Endothelial cell of umbilical vein (primary cell): ENCODE results near the gene OR52I2. TPM values are rescaled to one million over a fixed set of nuclear protein-coding genes. Genes with fewer than 3 reads are reported as not detected.

Experiments used
- BruUV-seq: library from RNA; stranded (reverse); fragments of 400-500 nt; replicated peaks from 2 replicates; lab custom pipeline; 2021; lab: Mats Ljungman, UMichigan
- CTCF ChIA-PET: fragments of 300-600, 350-600 bp; sonication (Branson Sonifier 250); formaldehyde crosslinking; loops from one replicate; lab custom pipeline; 2021; ENCODE audit warnings: antibody characterized with exemption, inconsistent platforms; lab: Charles Lee
- POLR2A ChIA-PET: fragments of 300-600, 350-600 bp; sonication (Branson Sonifier 250); formaldehyde crosslinking; loops from one replicate; lab custom pipeline; 2021; ENCODE audit warnings: antibody characterized with exemption, inconsistent platforms; lab: Charles Lee
- DNase-seq: peaks from one replicate; pipeline ENCODE4 v3.0.0-alpha.2; 2011; ENCODE audit warnings: low read depth, low spot score
- FAIRE-seq: peaks from 2 replicates; lab custom pipeline; 2011; peaks lifted over from hg19 to GRCh38; lab: Jason Lieb, UNC
- H2AFZ ChIP-seq: 2 replicates; pipeline ENCODE4 v1.6.0; 2012; ENCODE audit warnings: low read depth, low read length, control low read depth, inconsistent platforms
- H3K27ac ChIP-seq: 2 replicates; pipeline ENCODE4 v1.5.1; 2011; ENCODE audit warnings: low read depth, mild to moderate bottlenecking, control low read depth, low read length, moderate library complexity; ENCODE audit not compliant: insufficient read depth
- H3K27me3 ChIP-seq, 2 experiments: 2 replicates each; pipeline versions ENCODE4 v1.6.0 to v1.6.1; 2011; ENCODE audit warnings: low read length in 2 of 2, mixed read lengths in 1 of 2; ENCODE audit not compliant: control insufficient read depth in 2 of 2, insufficient read depth in 2 of 2
- H3K36me3 ChIP-seq, 2 experiments: 2 replicates in 1 of 2; 3 replicates in 1 of 2; pipeline ENCODE4 v1.5.1; 2011; ENCODE audit warnings: low read length in 2 of 2, mild to moderate bottlenecking in 1 of 2, moderate library complexity in 1 of 2; ENCODE audit not compliant: control insufficient read depth in 2 of 2, insufficient read depth in 2 of 2; ENCODE audit errors: extremely low read depth in 1 of 2
- H3K4me1 ChIP-seq: 3 replicates; pipeline ENCODE4 v1.5.1; 2011; ENCODE audit warnings: mild to moderate bottlenecking, low read length; ENCODE audit not compliant: control insufficient read depth, insufficient read depth; ENCODE audit errors: extremely low read depth
- H3K4me2 ChIP-seq: 2 replicates; pipeline ENCODE4 v1.6.1; 2011; ENCODE audit warnings: low read length, control low read depth, mixed read lengths; ENCODE audit not compliant: insufficient read depth
- H3K4me3 ChIP-seq, 3 experiments: fragments of 200-600 bp in 1 of 3; sonication (generic), shearing (Covaris generic) in 1 of 3; replicated peaks in 1 of 3; 2 replicates each; pipeline ENCODE4 v1.5.1; 2011 to 2016; ENCODE audit warnings: control low read depth in 3 of 3, low read length in 3 of 3, mild to moderate bottlenecking in 2 of 3, inconsistent platforms in 1 of 3, low read depth in 1 of 3, moderate library complexity in 1 of 3; ENCODE audit not compliant: insufficient read depth in 1 of 3
- H3K79me2 ChIP-seq: 2 replicates; pipeline ENCODE4 v1.6.0; 2012; ENCODE audit warnings: low read length, inconsistent platforms; ENCODE audit not compliant: control insufficient read depth, insufficient read depth
- H3K9ac ChIP-seq: replicated peaks from 2 replicates; pipeline ENCODE3; 2011; ENCODE audit warnings: low read length, control low read depth; ENCODE audit not compliant: insufficient read depth; ENCODE audit errors: extremely low read depth
- H3K9me1 ChIP-seq: replicated peaks from 3 replicates; pipeline ENCODE4 v1.6.0; 2011; ENCODE audit warnings: mild to moderate bottlenecking, low read length; ENCODE audit not compliant: control insufficient read depth, insufficient read depth; ENCODE audit errors: extremely low read depth
- H3K9me3 ChIP-seq: replicated peaks from 2 replicates; pipeline ENCODE4 v1.5.1; 2012; ENCODE audit warnings: low read length, inconsistent platforms; ENCODE audit not compliant: control insufficient read depth, insufficient read depth
- H4K20me1 ChIP-seq: replicated peaks from 2 replicates; pipeline ENCODE3; 2011; ENCODE audit warnings: mild to moderate bottlenecking, low read length; ENCODE audit not compliant: control insufficient read depth, insufficient read depth; ENCODE audit errors: extremely low read depth
- CTCF ChIP-seq, 2 donors: IDR thresholded peaks; 1 replicate in 1 of 2; 2 replicates in 1 of 2; pipeline ENCODE4 v1.5.1; 2011; ENCODE audit warnings: low read length in 2 of 2, mild to moderate bottlenecking in 2 of 2, moderate library complexity in 2 of 2, control low read depth in 1 of 2, inconsistent platforms in 1 of 2, low read depth in 1 of 2; ENCODE audit not compliant: insufficient read depth in 1 of 2; ENCODE audit errors: extremely low read depth in 1 of 2
- GATA2 ChIP-seq: IDR thresholded peaks from 2 replicates; pipeline ENCODE4 v1.7.0; 2011; ENCODE audit warnings: low read depth, mild to moderate bottlenecking, moderate library complexity, mixed read lengths, low read length; ENCODE audit not compliant: insufficient read length, insufficient read depth
- MYC ChIP-seq: IDR thresholded peaks from one replicate; pipeline ENCODE4 v1.6.1; 2011; ENCODE audit warnings: mild to moderate bottlenecking, low read depth, low read length
- POLR2AphosphoS5 ChIP-seq: IDR thresholded peaks from 2 replicates; pipeline ENCODE4 v1.6.1; 2012; ENCODE audit warnings: low read depth, mild to moderate bottlenecking, control low read depth, low read length, moderate library complexity; ENCODE audit not compliant: insufficient read depth
- dilution Hi-C: fragments of 300-500 bp; cut with MboI; formaldehyde crosslinking; loops from one replicate; pipeline ENCODE4 v1.15.0; 2019; ENCODE audit warnings: low sequenced_read_pairs; ENCODE audit not compliant: extremely low pct_ligation_motif_present
- intact Hi-C: fragments of 100-400 bp; cut with micrococcal nuclease; formaldehyde crosslinking; loops from one replicate; pipeline ENCODE4 v1.10.0; 2022
- polyA plus RNA-seq, 4 experiments: library from polyadenylated mRNA; depleted of rRNA in 3 of 4; stranded (reverse) in 3 of 4; unstranded in 1 of 4; fragments of >200 nt; gene quantifications; 2 replicates each; pipeline versions ENCODE4 v1.2.1 to v1.2.3, GENCODE V29; 2011 to 2012; ENCODE audit warnings: missing spikeins in 1 of 4
- total RNA-seq: library from RNA; stranded (reverse); gene quantifications from 2 replicates; pipeline ENCODE4 v1.2.3, GENCODE V29; 2021

OR52I2 gene
- total and polyA plus RNA-seq, 2 donors (not counting 3 experiments of a cell fraction or from before 2014, with no cell fraction given), result not detected

- POLR2A ChIA-PET, result no interaction called here
- no peaks in the 10 kb centered on the region for H3K79me2 ChIP-seq
- no peak overlapping the region for H3K4me3 ChIP-seq
- no peaks in the 10 kb centered on the region for H3K36me3 ChIP-seq
- no peak overlapping the region for H3K27ac ChIP-seq
- peaks cover 2% of the 10 kb centered on the region in 2 experiments for H3K27me3 ChIP-seq
- BruUV-seq, result no TSS peak
- CTCF ChIA-PET, result interaction anchor here (0.8 to 5.6 kb wide), 4 partner anchors 10 to 1265 kb away, joined by 3 to 54 read pairs (median 5); partner anchors contain the start of gene OR51D1
- intact Hi-C loops, result loop anchor here (1.0 to 2.0 kb wide), 3 partner anchors 378 to 1182 kb away; partner anchors contain the start of gene OR52N2
- H3K9me3 ChIP-seq, result no peaks in the 10 kb centered on the region
- DNase-seq (peak; percentile 37), FAIRE-seq (peak; percentile 52)
- H3K9me1 ChIP-seq, result no peaks in the 10 kb centered on the region
- H3K4me2 ChIP-seq, result no peak overlapping the region
- no peaks in the 10 kb centered on the region for H3K4me1 ChIP-seq
- TF ChIP-seq POLR2AphosphoS5, result no peak
- peak; percentile 54 to 63 for TF ChIP-seq CTCF (IDR thresholded peaks at IDR 0.05; ENCODE audit: extremely low read depth in 1 of 2, insufficient read depth in 1 of 2, low read depth in 1 of 2, low read length in 2 of 2)
- no peak overlapping the region for H2AFZ ChIP-seq
- dilution Hi-C loops, result no loop called here
- no peak overlapping the region for H3K9ac ChIP-seq
- H4K20me1 ChIP-seq, result no peaks in the 10 kb centered on the region
Observed at GRCh38 chr11:4626207-4627099, 44.9 kb downstream of the OR52I2 start.

- intact Hi-C loops, result no loop called here
Observed at GRCh38 chr11:4636136-4636535, 54.6 kb downstream of the OR52I2 start.

More at GRCh38 chr11:4636136-4636535, 54.6 kb downstream of the OR52I2 start:
- no TSS peak for BruUV-seq
- Histone ChIP-seq H3K79me2 (no peaks in the 10 kb centered on the region), H3K9me1 (no peaks in the 10 kb centered on the region), H3K27me3 (peaks cover 0 to 1% of the 10 kb centered on the region in 2 experiments), H3K9me3 (no peaks in the 10 kb centered on the region), H3K4me3 (no peak overlapping the region), H4K20me1 (no peaks in the 10 kb centered on the region), H3K9ac (no peak overlapping the region), H3K36me3 (no peaks in the 10 kb centered on the region), H3K4me2 (no peak overlapping the region), H3K27ac (no peak overlapping the region), H2AFZ (no peak overlapping the region), H3K4me1 (no peaks in the 10 kb centered on the region)
- no peak for TF ChIP-seq MYC
- TF ChIP-seq CTCF (IDR thresholded peaks at IDR 0.05; ENCODE audit: extremely low read depth in 1 of 2, insufficient read depth in 1 of 2, low read depth in 1 of 2, low read length in 2 of 2), result no peak
- TF ChIP-seq GATA2, result no peak
- POLR2A ChIA-PET, result no interaction called here
- DNase-seq (no peak), FAIRE-seq (no peak)
- CTCF ChIA-PET, result interaction anchor here (0.7 to 3.1 kb wide), 26 partner anchors 10 to 1255 kb away, joined by 3 to 54 read pairs (median 6); partner anchors contain the start of genes OR52N2 and TRIM68
- dilution Hi-C loops, result no loop called here
